NCI-H526 treated with DMSO at 0.1 percent for 48 hours (cell line): ENCODE results near the gene POLR3GL.
A peak's percentile ranks its signal among the peaks of the same experiment; 100 is the strongest.

ENCODE experiments used
- DNase-seq: peaks from one replicate; lab custom pipeline; 2025; lab: John Stamatoyannopoulos, UW

The POLR3GL gene

GRCh38 chr1:145949219-145949618 lies 15.3 kb upstream of the POLR3GL start:
- DNase-seq, result no peak

DNA sequence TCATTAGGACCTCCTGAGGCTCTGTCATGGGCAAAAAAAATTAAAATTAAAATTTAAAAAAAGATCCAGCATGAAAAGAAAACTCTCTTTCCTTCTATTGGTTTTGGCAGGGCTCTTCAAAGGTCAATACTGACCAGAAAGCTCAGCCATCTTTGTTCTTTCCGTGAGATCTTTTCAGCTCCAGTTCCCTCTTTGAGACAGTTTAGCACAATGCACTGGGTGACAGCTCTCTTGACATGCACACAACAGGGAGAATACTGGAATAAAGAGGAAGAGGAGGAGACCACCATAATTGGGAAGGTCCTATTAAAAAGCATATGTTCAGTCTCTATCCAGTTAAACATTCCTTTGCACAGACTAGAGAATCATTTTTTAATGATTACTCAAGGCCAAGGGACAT lies 13.0 kb upstream of the POLR3GL start:
- DNase-seq, result no peak

GRCh38 chr1:145952903-145953302 lies 11.6 kb upstream of the POLR3GL start:
- DNase-seq, result no peak

DNA sequence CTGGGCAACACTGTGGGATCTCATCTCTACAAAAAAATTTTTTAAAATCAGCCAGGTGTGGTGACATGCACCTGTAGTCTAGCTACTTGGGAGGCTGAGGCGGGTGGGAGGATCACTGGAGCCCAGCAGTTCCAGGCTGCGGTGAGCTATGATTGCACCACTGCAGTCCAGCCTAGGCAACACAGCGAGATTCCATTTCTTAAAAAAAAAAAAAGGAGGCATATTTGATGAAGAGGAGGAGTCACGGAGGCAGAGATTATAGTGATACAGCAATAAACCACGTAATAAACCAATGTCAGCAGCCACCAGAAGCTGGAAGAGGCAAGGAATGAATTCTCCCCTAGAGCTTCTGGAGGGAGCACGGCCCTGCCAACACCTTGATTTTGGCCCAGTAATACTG lies 10.6 kb upstream of the POLR3GL start:
- DNase-seq, result no peak

- DNase-seq, result no peak
Measured at GRCh38 chr1:145955436-145955835, 9.1 kb upstream of the POLR3GL start.

DNA sequence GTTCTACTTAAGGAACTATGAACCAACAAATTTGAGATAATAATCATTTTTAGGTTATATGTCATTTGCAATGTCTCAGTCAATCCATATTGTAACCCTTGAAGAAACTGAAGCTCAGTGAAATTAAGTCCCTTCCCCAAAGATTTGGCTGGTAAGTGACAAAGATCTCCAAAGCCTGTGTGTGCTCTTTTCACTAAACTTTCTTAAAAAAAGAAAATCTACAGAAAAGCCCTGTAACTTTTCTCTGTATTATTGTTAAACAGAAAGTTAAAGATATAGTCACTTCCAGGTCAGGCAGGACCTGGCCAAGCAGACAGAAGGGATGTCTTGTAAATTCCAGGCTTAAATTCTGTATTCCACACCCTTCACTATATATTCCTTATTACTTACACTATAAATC lies 8.1 kb upstream of the POLR3GL start:
- DNase-seq, result no peak

GRCh38 chr1:145956781-145957442 lies 7.6 kb upstream of the POLR3GL start:
- DNase-seq, result no peak

GRCh38 chr1:145957443-145958319 lies 6.8 kb upstream of the POLR3GL start, which contains the start of gene LIX1L:
Gene LIX1L, minus strand, starts transcription at chr1:145958017. Its CDS starts 90 bp downstream, at chr1:145957927.
- DNase-seq, result peak; percentile 99

DNA sequence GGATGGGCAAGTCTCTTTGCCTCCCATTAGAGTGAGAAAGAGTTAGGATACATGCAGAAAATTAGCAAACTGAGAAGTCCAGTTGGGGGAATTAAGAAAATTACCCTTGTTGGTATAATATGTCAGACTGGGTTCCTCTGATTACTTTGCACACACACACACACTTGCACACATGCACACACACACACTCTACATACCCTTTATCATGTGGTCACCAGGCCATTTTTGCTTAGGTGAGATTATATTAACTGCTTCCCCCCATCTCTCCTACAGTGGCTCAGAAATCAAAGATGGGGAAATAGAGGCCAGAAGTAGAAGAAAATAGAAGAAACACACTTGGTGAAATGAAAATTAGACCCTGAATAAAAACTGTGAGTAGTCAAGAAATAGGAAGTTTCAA lies 5.8 kb upstream of the POLR3GL start:
- no peak for DNase-seq

DNA sequence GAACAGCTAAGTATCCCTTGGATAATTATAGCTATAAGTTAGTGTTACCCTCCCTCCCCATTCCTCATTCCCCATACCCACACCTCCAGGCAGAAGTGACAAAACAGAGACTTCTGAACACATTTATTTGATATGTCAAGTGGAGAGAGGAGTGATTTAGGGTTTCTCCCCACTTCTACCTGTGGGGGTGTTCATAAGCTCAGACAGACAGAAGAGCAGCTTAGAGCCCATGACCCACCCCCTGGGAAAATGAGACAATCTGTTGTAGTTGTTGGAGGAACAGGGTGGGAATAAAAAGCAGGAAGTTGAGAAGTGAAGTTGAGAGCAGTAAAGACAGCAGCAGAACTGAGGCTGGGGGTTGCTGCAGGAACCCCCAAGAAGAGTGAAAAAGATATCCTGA lies 5.2 kb upstream of the POLR3GL start:
- DNase-seq, result no peak

DNA sequence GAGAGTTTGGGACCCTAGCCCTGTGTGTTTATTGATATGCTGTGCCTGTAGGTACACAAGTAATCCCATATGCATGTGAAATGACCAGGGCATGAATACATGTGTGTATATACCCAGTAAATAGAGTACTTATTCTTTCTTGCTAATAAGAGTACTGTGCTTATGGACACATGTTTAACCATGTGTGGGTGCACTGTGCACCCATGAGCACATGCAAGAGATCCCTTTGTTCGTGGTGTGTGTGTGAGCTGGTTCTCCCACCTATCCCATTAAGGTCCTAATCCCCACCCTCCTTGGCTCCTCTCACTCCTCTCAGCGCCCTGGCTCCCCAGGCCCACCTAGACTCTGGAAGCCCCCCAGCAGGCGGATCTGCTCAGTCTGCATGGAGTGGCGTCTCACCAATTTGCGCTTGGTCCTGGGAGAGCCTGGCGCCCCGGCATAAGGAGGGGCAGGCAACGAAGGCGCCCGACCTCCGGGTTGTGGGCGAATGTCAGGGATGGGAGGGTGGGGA lies 4.5 kb upstream of the POLR3GL start:
- no peak for DNase-seq

DNA sequence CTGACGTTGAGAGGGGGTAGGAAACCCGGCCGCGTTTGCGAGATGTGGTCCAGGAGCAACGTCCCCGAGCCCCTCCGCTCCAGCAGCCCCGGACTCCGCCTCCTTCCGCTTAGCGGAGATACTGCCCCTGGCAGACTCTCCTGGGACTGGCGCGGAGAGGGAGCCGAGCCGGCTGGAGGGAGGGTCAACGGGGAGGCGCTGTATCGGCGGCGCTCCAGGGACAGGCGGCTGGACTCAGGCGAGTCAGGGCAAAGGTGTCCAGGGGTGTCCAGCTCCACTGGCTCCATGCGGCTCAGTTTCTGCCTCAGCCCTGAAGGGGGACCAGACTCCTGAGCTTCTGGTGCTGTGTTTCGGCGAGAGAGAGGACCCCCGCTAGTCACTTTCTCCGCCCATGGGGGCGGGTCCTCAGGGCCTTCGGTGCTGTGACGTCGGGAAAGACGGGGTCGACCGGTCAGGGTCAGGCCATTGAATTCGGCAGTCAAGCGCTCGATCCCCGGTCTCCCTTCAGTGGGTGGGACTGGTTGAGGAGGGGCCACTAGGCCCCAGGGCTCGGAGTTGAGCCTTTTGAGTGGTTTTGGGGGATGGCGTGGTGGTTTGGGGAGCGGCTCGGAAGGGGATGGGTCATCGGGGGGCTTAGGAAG lies 3.9 kb upstream of the POLR3GL start:
- peak; percentile 88 for DNase-seq

- DNase-seq, result no peak
Measured at GRCh38 chr1:145961109-145961424, 3.4 kb upstream of the POLR3GL start.

GRCh38 chr1:145961425-145962156 lies 2.9 kb upstream of the POLR3GL start:
- DNase-seq, result peak; percentile 51

GRCh38 chr1:145962157-145963102 lies 2.1 kb upstream of the POLR3GL start:
- DNase-seq, result peak; percentile 51

DNA sequence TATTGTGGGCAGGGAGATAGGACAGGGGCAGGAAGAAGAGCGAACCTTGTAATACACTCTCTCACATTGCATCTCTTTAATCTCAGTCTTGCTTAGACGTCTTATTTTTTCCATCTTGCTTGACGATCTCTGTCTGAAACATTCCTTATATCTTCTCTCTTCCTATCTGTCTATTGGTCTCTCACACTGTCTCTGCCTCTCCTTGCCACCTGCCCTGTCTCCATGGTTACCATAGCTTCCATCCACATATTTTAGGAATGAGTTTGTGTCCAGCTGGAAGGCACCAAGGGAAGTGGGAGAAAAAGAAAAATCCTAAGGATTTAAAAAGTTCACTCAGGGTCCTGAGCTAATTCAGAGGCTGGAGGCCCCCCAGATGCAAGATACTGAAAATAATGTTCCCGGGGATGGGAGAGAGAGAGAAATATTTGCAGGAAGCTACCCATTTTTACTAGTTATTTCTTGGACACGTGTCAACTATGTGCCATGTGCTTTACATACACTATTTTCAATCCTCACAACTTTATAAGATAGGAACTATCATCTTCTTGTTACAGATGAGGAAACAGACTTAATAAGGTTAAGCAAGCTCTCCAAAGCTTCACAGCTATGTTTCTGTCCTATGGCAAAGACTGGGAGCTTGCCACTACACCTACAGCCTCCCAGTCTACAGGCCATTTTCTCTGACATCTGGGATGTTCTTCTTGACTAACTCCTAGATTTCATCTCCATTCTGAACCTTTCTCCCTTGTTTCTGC lies 1.0 kb upstream of the POLR3GL start:
- no peak for DNase-seq

DNA sequence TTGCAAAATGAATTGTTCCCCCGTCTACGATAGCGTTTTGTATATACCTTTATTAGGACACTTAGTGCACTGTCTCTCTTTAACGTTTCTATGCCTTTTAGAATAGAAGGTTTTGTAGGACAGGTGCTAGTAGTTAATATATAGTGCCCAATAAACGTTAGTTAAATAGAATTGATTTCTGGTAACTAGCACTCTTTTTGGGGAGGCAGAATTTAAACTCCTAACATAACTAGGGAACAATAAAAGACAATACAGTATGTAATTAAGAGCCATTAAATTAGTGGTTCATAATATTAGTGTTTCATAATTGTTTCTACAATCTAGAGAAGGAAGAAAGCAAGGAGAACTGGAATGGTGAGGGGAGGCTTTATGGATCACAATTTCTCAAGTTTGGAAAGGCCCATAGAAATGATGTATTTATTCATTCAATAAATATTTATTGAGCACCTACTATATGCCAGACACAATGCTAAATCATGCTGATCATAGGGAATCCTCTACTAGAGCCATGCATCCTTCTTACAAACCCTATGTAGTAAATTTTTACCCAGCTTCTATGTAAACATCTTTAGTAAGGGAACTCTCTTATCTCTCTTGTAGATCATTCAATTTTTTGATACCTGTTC lies 742 bp downstream of the POLR3GL start:
- no peak for DNase-seq

GRCh38 chr1:145967288-145967687 lies 2.8 kb downstream of the POLR3GL start:
- DNase-seq, result no peak

GRCh38 chr1:145972580-145972979 lies 8.1 kb downstream of the POLR3GL start:
- DNase-seq, result no peak

- DNase-seq, result no peak
Measured at GRCh38 chr1:145974721-145975120, 10.2 kb downstream of the POLR3GL start.
